B cell (primary cell): ENCODE measurements around the gene ZNF423. TPM values are rescaled to one million over a fixed set of nuclear protein-coding genes. Genes with fewer than 3 reads are reported as not detected.

Source experiments
- ATAC-seq: fragments of 200-7000 bp; cut with Tn5 transposase; one replicate; pipeline ENCODE4 v1.10.0; 2021; ENCODE audit warnings: low read depth, mild to moderate bottlenecking, moderate number of reproducible peaks, moderate library complexity
- CTCF ChIA-PET: fragments of 350-600 bp; sonication (Branson Sonifier 250); formaldehyde crosslinking; loops from one replicate; lab custom pipeline; 2021; ENCODE audit warnings: antibody characterized with exemption, inconsistent platforms; lab: Charles Lee
- POLR2A ChIA-PET: fragments of 350-600 bp; sonication (Branson Sonifier 250); formaldehyde crosslinking; loops from one replicate; lab custom pipeline; 2021; ENCODE audit warnings: antibody characterized with exemption; lab: Charles Lee
- DNase-seq: peaks from one replicate; pipeline ENCODE4 v3.0.0; 2013
- H2AFZ ChIP-seq: 2 replicates; pipeline ENCODE4 v1.6.1; 2012; ENCODE audit warnings: mild to moderate bottlenecking, low read depth, low read length; ENCODE audit not compliant: insufficient read depth, poor library complexity, severe bottlenecking
- H3K27ac ChIP-seq, 2 donors: 1 replicate in 1 of 2; 2 replicates in 1 of 2; pipeline ENCODE4 v1.5.1; 2012 to 2013; ENCODE audit warnings: low read length in 2 of 2, mild to moderate bottlenecking in 2 of 2, moderate library complexity in 1 of 2
- H3K27me3 ChIP-seq, 4 experiments: fragments of 200-600 bp in 1 of 4; sonication (generic) in 1 of 4; replicated peaks in 1 of 4; 1 replicate in 2 of 4; 2 replicates in 2 of 4; pipeline versions ENCODE4 v1.6.1 to v1.7.0; 2013 to 2016; ENCODE audit warnings: low read length in 3 of 4, mild to moderate bottlenecking in 2 of 4, mixed read lengths in 1 of 4, moderate library complexity in 1 of 4; ENCODE audit not compliant: insufficient read depth in 4 of 4, control insufficient read depth in 3 of 4; ENCODE audit errors: control extremely low read depth in 1 of 4
- H3K36me3 ChIP-seq, 2 experiments: replicated peaks in 1 of 2; 1 replicate in 1 of 2; 2 replicates in 1 of 2; pipeline versions ENCODE4 v1.6.1 to v1.7.1; 2013; ENCODE audit warnings: low read length in 1 of 2; ENCODE audit not compliant: insufficient read depth in 2 of 2, control insufficient read depth in 1 of 2; ENCODE audit errors: control extremely low read depth in 1 of 2, extremely low read depth in 1 of 2
- H3K4me1 ChIP-seq, 2 donors: fragments of 200-600 bp in 1 of 2; sonication (generic) in 1 of 2; 1 replicate in 1 of 2; 2 replicates in 1 of 2; pipeline versions ENCODE4 v1.5.1 to v1.6.1; 2013 to 2017; ENCODE audit warnings: low read length in 2 of 2; ENCODE audit not compliant: control insufficient read depth in 2 of 2, insufficient read depth in 2 of 2
- H3K4me2 ChIP-seq: replicated peaks from 2 replicates; pipeline ENCODE3; 2012; ENCODE audit warnings: mild to moderate bottlenecking, low read depth, low read length; ENCODE audit not compliant: poor library complexity, severe bottlenecking
- H3K4me3 ChIP-seq, 5 experiments: fragments of 200-600 bp in 1 of 5; sonication (generic) in 1 of 5; 1 replicate in 3 of 5; 2 replicates in 2 of 5; pipeline versions ENCODE4 v1.5.1 to v1.7.0; 2011 to 2016; ENCODE audit warnings: low read length in 4 of 5, mild to moderate bottlenecking in 4 of 5, low read depth in 2 of 5, control low read depth in 1 of 5, moderate library complexity in 1 of 5; ENCODE audit not compliant: insufficient read depth in 1 of 5; ENCODE audit errors: control extremely low read depth in 1 of 5, extremely low read depth in 1 of 5
- H3K79me2 ChIP-seq: fragments of 200-600 bp; sonication (generic); one replicate; pipeline ENCODE4 v1.6.0; 2016; ENCODE audit warnings: low read length; ENCODE audit not compliant: control insufficient read depth, insufficient read depth
- H3K9ac ChIP-seq: fragments of 200-600 bp; sonication (generic); 2 replicates; pipeline ENCODE4 v1.6.1; 2017; ENCODE audit warnings: mild to moderate bottlenecking, low read length, moderate library complexity
- H3K9me3 ChIP-seq, 3 donors: one replicate each; pipeline versions ENCODE4 v1.6.1 to v1.7.1; 2013; ENCODE audit warnings: low read length in 2 of 3; ENCODE audit not compliant: control insufficient read depth in 2 of 3, insufficient read depth in 1 of 3; ENCODE audit errors: control extremely low read depth in 1 of 3
- H4K20me1 ChIP-seq: 2 replicates; pipeline ENCODE4 v1.6.0; 2012; ENCODE audit warnings: mild to moderate bottlenecking, low read length; ENCODE audit not compliant: insufficient read depth, control insufficient read depth, poor library complexity, severe bottlenecking
- H3K27ac Mint-ChIP-seq: one replicate; pipeline ENCODE4 v1.8.0; 2021; ENCODE audit warnings: mixed read lengths
- H3K27me3 Mint-ChIP-seq: one replicate; pipeline ENCODE4 v1.8.0; 2021; ENCODE audit warnings: mixed read lengths
- H3K4me1 Mint-ChIP-seq: one replicate; pipeline ENCODE4 v1.8.0; 2021; ENCODE audit warnings: mixed read lengths
- H3K4me3 Mint-ChIP-seq: one replicate; pipeline ENCODE4 v1.8.0; 2021; ENCODE audit warnings: mixed read lengths
- H3K9me3 Mint-ChIP-seq: one replicate; pipeline ENCODE4 v1.8.0; 2022; ENCODE audit warnings: mixed read lengths; ENCODE audit not compliant: insufficient read depth
- CTCF ChIP-seq: fragments of 200-600 bp; IDR thresholded peaks from one replicate; pipeline ENCODE4 v1.8.0; 2022; ENCODE audit warnings: antibody characterized with exemption, mild to moderate bottlenecking
- EZH2 ChIP-seq: IDR thresholded peaks from 2 replicates; pipeline ENCODE4 v1.6.1; 2012; ENCODE audit warnings: borderline replicate concordance, low read depth, mild to moderate bottlenecking, moderate library complexity, low read length; ENCODE audit not compliant: insufficient read depth, poor library complexity, severe bottlenecking
- WGBS: methylation state at CpG from one replicate; pipeline ENCODE4 v1.1.5; 2013; ENCODE audit warnings: missing lambda C conversion rate; ENCODE audit not compliant: insufficient coverage; 5-methylcytosine and 5-hydroxymethylcytosine counted together
- intact Hi-C: fragments of 100-400 bp; cut with micrococcal nuclease; formaldehyde crosslinking; loops from one replicate; pipeline ENCODE4 v1.10.0; 2022
- polyA plus RNA-seq: library from polyadenylated mRNA; depleted of rRNA; stranded (reverse); fragments of >200 nt; gene quantifications from 2 replicates; pipeline ENCODE4 v1.2.3, GENCODE V29; 2012
- total RNA-seq, 2 donors: library from RNA; stranded (reverse); fragments of 120-200 nt in 1 of 2; gene quantifications; 1 replicate in 1 of 2; 2 replicates in 1 of 2; pipeline versions ENCODE4 v1.2.3 to v1.2.4, GENCODE V29; 2013 to 2022

ZNF423 gene
- total and polyA plus RNA-seq, 2 donors (not counting 1 experiment from before 2014, with no cell fraction given) = not detected

GRCh38 chr16:49581630-49582298, 274.1 kb downstream of the ZNF423 start:
- intact Hi-C loops = no loop called here
- ATAC-seq (no peak), DNase-seq (no peak)
- no peaks in the 10 kb centered on the region for H3K4me1 Mint-ChIP-seq
- no peak overlapping the region for H2AFZ ChIP-seq
- H3K4me3 Mint-ChIP-seq = no peak overlapping the region
- H3K4me2 ChIP-seq = no peak overlapping the region
- no peak for TF ChIP-seq EZH2
- no peak for TF ChIP-seq CTCF
- no peak overlapping the region for H3K27ac ChIP-seq
- H3K36me3 ChIP-seq = no peaks in the 10 kb centered on the region
- no peaks in the 10 kb centered on the region for H3K27me3 ChIP-seq
- H3K9me3 Mint-ChIP-seq = no peaks in the 10 kb centered on the region
- no peaks in the 10 kb centered on the region for H3K79me2 ChIP-seq
- H4K20me1 ChIP-seq = no peaks in the 10 kb centered on the region
- ChIA-PET POLR2A (no interaction called here), CTCF (no interaction called here)
- H3K9me3 ChIP-seq = no peaks in the 10 kb centered on the region
- no peaks in the 10 kb centered on the region for H3K4me1 ChIP-seq
- H3K4me3 ChIP-seq = no peak overlapping the region
- H3K27ac Mint-ChIP-seq = no peak overlapping the region
- H3K9ac ChIP-seq = no peak overlapping the region
- no peaks in the 10 kb centered on the region for H3K27me3 Mint-ChIP-seq
- 91% methylated on average over 10 of the region's 13 CpGs for WGBS

DNA sequence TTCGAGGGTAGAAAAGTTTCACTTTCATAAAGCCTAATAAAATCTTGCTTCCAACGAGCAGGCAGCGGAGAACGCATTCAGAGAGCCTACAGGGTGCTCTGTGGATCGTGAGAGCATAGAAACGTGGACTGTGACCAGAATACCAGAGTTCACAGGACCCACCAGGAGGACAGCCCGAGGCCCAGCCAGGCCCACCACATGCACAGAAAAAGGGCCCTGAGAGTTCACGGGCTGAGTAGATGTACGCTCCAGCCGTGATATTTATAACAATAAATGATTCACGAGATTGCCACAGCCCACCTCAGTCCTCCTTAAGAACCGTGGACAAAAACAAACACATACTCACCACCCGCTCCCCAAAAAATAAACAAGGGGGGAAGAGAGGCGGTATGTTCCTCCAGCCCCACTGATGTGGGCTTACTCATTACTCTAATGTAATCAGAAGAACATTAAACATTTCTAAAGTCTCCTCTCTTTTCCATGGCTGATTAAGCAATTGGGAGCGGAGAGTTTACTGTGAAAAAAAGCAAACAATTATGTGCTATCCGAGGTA, 275.1 kb downstream of the ZNF423 start:
- no peaks in the 10 kb centered on the region for H3K27me3 ChIP-seq
- H3K9me3 ChIP-seq = no peaks in the 10 kb centered on the region
- H3K36me3 ChIP-seq = no peaks in the 10 kb centered on the region
- no peaks in the 10 kb centered on the region for H3K27me3 Mint-ChIP-seq
- intact Hi-C loops = no loop called here
- ATAC-seq = no peak
- no peak overlapping the region for H3K4me3 Mint-ChIP-seq
- POLR2A ChIA-PET = no interaction called here
- H3K9ac ChIP-seq = no peak overlapping the region
- H3K4me1 Mint-ChIP-seq = no peaks in the 10 kb centered on the region
- no peak for DNase-seq
- 91% methylated on average over 10 of the region's 16 CpGs for WGBS
- TF ChIP-seq EZH2 (no peak), CTCF (no peak)
- no peak overlapping the region for H2AFZ ChIP-seq
- H3K4me1 ChIP-seq = no peaks in the 10 kb centered on the region
- H3K27ac ChIP-seq = no peak overlapping the region
- H3K4me3 ChIP-seq = no peak overlapping the region
- no peaks in the 10 kb centered on the region for H3K79me2 ChIP-seq
- no peaks in the 10 kb centered on the region for H3K9me3 Mint-ChIP-seq
- no peak overlapping the region for H3K27ac Mint-ChIP-seq
- no peak overlapping the region for H3K4me2 ChIP-seq
- CTCF ChIA-PET = no interaction called here
- no peaks in the 10 kb centered on the region for H4K20me1 ChIP-seq
